GM18502 (cell line): ENCODE results near the gene CENPU.

Source experiments
- ATAC-seq: cut with Tn5 transposase; IDR thresholded peaks from one replicate; pipeline ENCODE4 v1.9.1; 2021; ENCODE audit warnings: mild to moderate bottlenecking; ENCODE audit not compliant: unreplicated experiment, poor library complexity

Gene CENPU

GRCh38 chr4:184715526-184715925 is 18.4 kb downstream of the CENPU start:
- ATAC-seq: no peak

- no peak for ATAC-seq
Measured at GRCh38 chr4:184713887-184714286, 20.0 kb downstream of the CENPU start.

- no peak for ATAC-seq
Measured at GRCh38 chr4:184712322-184712721, 21.6 kb downstream of the CENPU start.

- no peak for ATAC-seq
Measured at GRCh38 chr4:184706453-184706852, 27.4 kb downstream of the CENPU start.

DNA sequence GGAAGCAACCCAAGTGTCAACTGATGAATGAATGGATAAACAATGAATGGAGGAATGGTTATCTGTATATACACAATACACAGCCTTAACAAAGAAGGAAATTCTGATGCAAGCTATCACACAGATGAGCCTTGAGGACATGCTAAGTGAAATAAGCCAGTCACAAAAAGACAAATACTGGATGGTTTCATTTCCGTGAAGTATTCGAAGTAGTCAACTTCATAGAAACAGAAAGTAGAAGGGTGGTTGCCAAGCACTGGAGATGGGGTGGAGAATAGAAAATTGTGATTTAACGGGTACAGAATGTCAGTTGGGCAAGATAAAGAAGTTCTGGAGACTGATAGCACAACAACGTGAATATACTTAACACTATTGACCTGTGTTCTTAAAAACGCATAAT is 28.2 kb downstream of the CENPU start:
- no peak for ATAC-seq

GRCh38 chr4:184702114-184702513 is 31.8 kb downstream of the CENPU start:
- ATAC-seq: no peak

GRCh38 chr4:184699941-184700340 is 34.0 kb downstream of the CENPU start:
- ATAC-seq: no peak

DNA sequence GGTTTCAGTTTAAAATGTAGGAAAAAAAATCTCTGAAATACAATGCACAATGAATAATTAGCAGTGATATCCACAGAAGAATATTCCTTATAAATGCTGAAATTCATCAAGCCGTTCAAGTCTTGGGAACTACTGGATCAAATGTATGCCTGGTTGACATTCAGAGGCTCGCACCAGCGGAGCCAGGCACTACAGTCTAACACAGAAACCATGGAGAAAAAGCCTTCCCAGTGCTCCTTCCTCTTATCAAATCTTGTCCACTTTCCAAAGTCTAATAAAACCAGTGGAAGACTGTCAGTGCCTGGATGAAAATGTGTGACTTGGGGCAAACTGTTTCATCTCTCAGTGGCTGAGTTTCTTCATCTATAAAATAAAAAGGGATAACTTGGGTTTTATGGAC is 35.9 kb downstream of the CENPU start:
- no peak for ATAC-seq

DNA sequence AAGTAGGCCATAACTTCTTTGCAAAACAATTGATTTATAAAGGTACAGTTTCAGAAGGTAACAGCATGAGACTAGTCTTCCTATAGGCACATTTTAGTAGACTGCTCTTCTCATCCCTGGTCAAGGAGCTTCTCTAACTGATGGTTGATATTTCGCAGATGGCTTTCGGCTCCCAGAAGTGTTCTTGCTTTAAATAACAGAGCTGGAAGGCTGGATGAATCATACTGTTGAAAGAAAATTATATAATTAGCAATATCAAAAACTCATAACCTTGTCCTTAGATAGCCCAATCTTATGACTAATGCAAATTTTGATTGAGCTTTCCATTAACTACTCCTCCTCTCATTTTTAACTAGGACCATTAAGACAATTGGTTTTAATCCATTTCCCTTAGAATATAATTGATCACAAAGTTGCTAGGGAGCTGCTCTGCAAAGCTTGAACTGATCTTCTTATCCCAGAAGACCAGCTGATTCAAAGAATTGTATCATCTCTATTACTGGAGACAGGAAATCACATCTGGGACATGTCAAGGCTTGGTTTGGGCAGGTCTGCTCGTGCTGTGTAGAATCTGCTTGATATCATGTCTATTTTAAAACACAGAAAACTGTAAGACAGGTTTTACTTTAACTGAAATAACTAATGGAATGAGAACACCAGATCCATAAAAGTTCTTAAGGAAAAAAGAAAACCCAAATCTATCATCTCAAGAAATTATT is 38.6 kb downstream of the CENPU start:
- no peak for ATAC-seq

DNA sequence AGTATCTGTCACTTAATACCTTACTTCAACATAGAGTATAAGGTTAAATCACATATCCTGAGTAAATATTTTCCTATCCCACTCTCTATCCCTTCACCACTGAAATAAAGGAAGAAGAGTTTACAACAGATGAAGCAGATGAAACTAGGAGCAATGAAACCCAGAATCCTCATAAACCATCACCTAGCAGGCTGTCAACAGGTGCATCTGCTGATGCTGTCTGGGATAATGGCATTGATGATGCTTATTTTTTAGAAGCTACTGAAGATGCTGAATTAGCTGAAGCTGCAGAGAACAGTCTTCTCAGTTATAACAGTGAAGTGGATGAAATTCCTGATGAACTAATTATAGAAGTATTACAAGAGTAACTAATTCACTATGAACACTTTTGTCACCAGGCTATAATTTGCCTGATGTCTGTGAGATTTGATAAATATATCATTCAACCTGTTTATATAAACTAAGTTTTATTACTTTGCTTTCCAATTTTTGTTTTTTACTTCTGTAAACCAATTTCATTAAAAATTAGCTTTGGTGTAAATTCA is 39.4 kb downstream of the CENPU start:
- no peak for ATAC-seq

DNA sequence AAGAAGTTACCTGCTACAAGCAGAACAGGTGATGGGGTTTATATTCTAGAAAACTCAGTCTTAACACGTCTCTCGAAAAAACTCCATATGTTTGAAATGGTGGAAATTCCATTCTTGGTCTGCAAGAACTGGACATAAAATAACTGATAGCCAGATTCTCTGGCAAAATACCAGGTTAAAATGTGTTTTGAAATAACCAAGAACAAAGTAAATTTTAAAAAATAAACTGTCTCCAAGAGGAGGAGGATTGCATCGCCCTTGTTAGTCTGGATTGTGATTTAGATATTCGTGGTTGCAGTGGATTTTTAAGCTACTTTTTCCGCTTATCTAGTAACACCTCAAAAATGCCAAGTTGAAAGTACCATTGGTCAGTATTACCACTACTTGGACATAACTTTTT is 40.8 kb downstream of the CENPU start:
- no peak for ATAC-seq

- no peak for ATAC-seq
Measured at GRCh38 chr4:184689681-184690080, 44.2 kb downstream of the CENPU start.

GRCh38 chr4:184688447-184688846 is 45.4 kb downstream of the CENPU start:
- no peak for ATAC-seq

DNA sequence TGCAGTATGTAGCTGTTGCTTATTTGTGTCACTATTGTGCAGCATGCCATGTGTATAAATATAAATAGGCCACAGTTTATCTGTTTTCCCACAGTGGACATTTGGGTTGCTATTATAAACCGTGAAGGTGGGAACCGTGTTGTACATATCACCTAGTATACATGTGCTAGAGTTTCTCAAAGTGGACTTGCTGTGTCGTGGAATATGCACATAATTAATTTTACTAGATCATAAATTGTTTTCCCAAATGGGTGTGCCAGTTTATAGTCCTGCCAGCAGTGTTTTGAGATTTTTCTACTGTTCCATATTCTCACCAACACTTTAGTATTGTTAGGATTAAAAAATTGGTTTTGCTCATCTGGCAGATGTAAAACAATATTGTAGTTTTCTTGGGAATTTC is 45.9 kb downstream of the CENPU start:
- ATAC-seq: no peak

DNA sequence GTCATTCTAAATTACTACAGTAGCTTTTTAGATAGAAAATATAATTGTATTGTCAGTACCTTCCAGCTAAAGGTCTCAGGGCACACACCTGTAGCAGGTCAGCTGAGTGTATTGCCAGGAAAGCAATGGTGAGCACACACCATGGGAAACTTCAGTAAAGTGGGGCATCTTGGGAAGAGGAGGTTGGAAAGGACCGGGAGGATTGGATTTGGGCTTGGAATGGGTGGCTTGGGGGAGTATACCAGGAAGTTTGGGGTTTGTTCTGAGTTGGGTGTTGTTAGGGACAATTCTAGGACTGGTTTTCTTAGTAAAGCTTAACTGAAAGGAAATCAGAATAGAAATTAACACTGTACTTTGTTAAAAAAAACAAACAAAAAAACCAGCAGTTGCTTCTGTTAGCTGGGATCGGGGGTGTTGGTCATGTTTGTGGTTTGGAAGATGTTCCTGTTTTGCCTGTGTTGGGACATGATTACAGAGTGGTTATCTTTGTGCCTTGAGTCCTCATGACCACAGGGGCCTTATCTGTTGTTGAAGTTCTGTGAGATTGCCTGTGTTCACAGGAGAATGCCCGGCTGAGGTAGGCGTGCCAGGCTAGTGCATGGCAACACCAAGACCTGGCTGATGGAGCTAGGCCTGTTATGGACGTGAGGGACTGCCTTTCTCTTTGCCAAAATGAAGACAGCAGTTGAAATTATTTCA is 49.3 kb downstream of the CENPU start:
- no peak for ATAC-seq

GRCh38 chr4:184681916-184682315 is 52.0 kb downstream of the CENPU start:
- no peak for ATAC-seq

GRCh38 chr4:184680698-184681097 is 53.2 kb downstream of the CENPU start:
- ATAC-seq: no peak

GRCh38 chr4:184675821-184676492 is 57.9 kb downstream of the CENPU start:
- no peak for ATAC-seq

- no peak for ATAC-seq
Measured at GRCh38 chr4:184675018-184675417, 58.9 kb downstream of the CENPU start.

DNA sequence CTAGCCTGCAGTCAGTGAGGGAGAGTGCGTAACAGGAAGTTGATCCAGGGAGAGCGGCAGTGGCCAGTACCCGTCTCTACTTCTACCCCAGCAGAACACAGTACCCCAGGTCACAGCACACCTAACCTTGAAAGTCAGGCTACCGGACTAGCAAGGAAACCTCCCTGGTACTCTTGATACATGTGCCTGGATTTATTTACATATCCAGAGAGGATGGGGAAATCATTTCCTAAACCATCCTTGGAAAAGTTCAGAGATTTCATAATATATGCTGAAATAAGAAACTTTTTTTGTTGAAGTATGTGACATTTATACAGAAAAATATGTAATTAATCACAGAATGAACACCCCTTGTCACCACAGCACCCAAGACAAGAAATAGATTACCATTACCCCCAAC is 59.9 kb downstream of the CENPU start:
- no peak for ATAC-seq

DNA sequence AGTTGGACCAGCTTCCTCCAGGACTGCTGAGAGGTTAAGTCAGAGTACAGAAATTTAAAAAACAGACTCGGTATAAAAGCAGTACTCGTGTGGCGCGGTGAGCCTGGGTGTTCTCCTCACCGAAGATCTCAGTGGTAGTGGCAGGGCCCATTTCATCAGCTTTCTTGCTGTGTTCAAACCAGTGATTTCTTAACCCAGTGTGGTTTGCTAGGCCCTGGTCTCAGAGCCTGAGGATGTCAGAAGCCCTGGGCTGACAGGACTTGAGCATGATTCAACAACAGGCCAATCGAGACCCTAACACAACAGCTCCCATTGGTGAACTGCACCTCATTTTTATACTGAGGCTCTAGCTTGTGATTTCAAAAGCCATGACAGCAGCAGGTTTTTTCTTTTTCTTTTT is 61.2 kb downstream of the CENPU start:
- ATAC-seq: no peak
